ENCODE results near the gene LIPT2.

LIPT2 gene

GRCh38 chr11:74493791-74494630 is 487 bp upstream of the LIPT2 start:
- DNase-seq, result peak; percentile 92

GRCh38 chr11:74492084-74492483 is 1.4 kb downstream of the LIPT2 start:
- DNase-seq, result no peak

GRCh38 chr11:74490941-74491340 is 2.6 kb downstream of the LIPT2 start:
- DNase-seq, result no peak

- DNase-seq, result no peak
Measured at GRCh38 chr11:74487875-74488274, 5.6 kb downstream of the LIPT2 start.

- DNase-seq, result no peak
Measured at GRCh38 chr11:74485868-74486267, 7.7 kb downstream of the LIPT2 start.

GRCh38 chr11:74480688-74481417 is 12.7 kb downstream of the LIPT2 start:
- DNase-seq, result no peak

GRCh38 chr11:74479732-74480123 is 13.8 kb downstream of the LIPT2 start:
- DNase-seq, result no peak

GRCh38 chr11:74478877-74479731 is 14.4 kb downstream of the LIPT2 start:
- DNase-seq, result no peak

- DNase-seq, result no peak
Measured at GRCh38 chr11:74476536-74476935, 17.0 kb downstream of the LIPT2 start.

GRCh38 chr11:74474316-74474715 is 19.2 kb downstream of the LIPT2 start:
- DNase-seq, result no peak

- no peak for DNase-seq
Measured at GRCh38 chr11:74473382-74474173, 19.9 kb downstream of the LIPT2 start.

GRCh38 chr11:74471668-74472429 is 21.7 kb downstream of the LIPT2 start:
- no peak for DNase-seq

- DNase-seq, result no peak
Measured at GRCh38 chr11:74471037-74471436, 22.5 kb downstream of the LIPT2 start.

- peak; percentile 76 for DNase-seq
Measured at GRCh38 chr11:74470526-74470925, 23.0 kb downstream of the LIPT2 start.

GRCh38 chr11:74468936-74469335 is 24.6 kb downstream of the LIPT2 start:
- DNase-seq, result no peak

GRCh38 chr11:74468521-74468920 is 25.0 kb downstream of the LIPT2 start:
- DNase-seq, result no peak

- DNase-seq, result no peak
Measured at GRCh38 chr11:74468058-74468457, 25.5 kb downstream of the LIPT2 start.

GRCh38 chr11:74466916-74467885 is 26.3 kb downstream of the LIPT2 start, which contains the start of gene KCNE3:
KCNE3 (minus strand) TSS chr11:74467549; CDS start chr11:74457563, 9,986 bp downstream.
- no peak for DNase-seq

GRCh38 chr11:74465291-74465708 is 28.2 kb downstream of the LIPT2 start:
- DNase-seq, result no peak

- no peak for DNase-seq
Measured at GRCh38 chr11:74464746-74465145, 28.8 kb downstream of the LIPT2 start.

Data from NCI-H345 (cell line).